Measurements from ENCODE around the gene SORL1-AS1.
A peak's percentile ranks its signal among the peaks of the same experiment; 100 is the strongest.

SORL1-AS1 gene

DNA sequence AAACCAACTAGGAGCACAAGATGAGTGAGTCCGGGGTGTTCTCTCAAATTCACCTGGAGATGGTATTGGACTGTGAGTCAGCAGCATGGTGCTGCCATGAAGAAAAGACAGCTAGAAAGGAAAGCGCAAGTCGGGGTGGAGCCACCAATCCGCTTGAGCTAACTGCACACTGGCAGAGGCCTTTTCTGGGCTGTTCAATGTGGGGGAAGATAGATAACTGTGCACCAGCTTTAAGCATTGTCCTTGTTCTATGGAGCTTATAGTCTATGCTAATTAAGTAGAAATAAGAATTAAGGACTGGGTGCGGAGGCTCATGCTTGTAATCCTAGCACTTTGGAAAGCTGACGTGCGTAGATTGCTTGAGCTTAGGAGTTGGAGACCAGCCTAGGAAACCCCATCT lies 21.9 kb upstream of the SORL1-AS1 start:
- no peak for DNase-seq

- no peak for DNase-seq
Observed at GRCh38 chr11:121473064-121473777, 20.5 kb upstream of the SORL1-AS1 start.

DNA sequence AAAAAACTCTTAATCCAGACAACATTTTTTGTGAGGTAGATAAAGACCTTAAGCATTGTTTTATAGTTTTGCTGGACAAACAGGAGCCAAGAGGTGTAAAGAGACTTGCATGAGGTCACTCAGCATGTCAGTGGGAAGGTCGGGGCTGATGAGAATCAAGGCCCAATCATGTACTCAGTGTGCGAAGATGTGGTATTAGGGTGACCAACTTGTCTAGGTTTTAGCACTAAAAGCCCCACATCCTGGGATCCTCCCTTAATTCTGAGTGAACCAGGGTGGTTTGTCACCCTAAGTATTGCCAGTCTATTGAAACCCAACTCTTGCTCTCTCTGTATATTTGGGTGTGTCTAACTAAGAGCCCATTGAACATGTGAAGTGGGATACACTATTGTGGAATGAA lies 19.5 kb upstream of the SORL1-AS1 start:
- no peak for DNase-seq

GRCh38 chr11:121471167-121471566 lies 18.4 kb upstream of the SORL1-AS1 start:
- DNase-seq, result no peak

GRCh38 chr11:121469910-121470309 lies 17.1 kb upstream of the SORL1-AS1 start:
- no peak for DNase-seq

DNA sequence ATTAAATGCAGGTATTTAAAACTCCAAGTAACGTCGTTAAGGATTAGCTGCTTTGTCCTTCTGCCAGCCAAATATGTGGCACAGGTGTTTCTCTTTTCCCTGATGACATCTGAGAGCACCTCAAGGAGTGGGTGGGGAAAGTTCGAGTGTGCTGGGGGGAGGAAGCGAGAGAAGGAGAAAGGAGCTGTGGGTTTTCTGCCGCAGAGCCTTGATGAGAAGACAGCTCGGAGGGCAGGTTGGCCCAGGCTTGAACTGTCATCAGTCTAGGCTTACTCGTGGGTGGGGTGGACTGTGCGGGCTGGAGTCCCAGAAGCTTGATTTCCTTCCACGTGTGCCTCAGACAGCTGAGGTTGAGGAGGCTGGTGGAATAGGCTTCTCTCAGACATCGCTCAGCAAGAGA lies 15.2 kb upstream of the SORL1-AS1 start:
- peak; percentile 64 to 66 for DNase-seq

- DNase-seq, result no peak
Observed at GRCh38 chr11:121467471-121467870, 14.7 kb upstream of the SORL1-AS1 start.

DNA sequence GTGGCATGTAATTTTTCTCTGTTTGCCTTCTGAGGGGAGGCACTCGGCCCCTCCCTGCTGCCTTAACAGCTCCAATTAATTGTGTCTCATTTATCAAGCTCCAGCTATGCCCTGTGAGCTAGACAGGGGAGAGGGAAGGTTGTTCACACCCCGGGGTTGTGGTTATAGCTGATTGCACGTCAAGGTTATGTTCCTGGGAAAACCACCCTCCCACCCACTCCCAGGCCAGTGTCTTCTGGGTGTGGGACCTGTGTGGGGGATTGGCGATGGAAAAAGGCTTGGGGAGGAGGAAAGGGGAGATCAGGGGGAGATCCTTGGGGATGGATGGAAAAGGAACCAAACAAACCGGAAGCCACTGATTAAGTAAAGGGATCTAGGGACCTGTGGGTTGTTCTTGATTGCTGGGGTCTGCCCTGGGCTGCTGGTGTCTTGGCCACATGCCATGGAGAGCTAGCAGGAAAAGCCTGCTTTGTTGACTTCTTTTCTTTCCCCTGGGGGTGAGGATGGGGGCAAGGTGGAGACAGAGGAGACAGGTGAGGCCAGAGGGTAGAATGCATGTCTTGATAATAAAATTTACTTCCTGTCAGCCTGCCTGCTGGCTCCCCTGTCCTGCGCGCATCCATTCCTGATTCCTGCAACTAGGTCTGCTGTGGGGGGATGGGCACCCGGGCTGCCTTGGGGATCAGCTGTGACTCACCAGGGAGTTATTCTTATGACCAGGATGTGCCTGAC lies 13.5 kb upstream of the SORL1-AS1 start:
- DNase-seq, result peak in 1 of 2 donors; percentile 47

GRCh38 chr11:121465709-121466062 lies 12.9 kb upstream of the SORL1-AS1 start:
- no peak for DNase-seq

GRCh38 chr11:121464352-121464946 lies 11.7 kb upstream of the SORL1-AS1 start:
- DNase-seq, result peak; percentile 67 to 70

- no peak for DNase-seq
Observed at GRCh38 chr11:121463689-121464335, 11.0 kb upstream of the SORL1-AS1 start.

DNA sequence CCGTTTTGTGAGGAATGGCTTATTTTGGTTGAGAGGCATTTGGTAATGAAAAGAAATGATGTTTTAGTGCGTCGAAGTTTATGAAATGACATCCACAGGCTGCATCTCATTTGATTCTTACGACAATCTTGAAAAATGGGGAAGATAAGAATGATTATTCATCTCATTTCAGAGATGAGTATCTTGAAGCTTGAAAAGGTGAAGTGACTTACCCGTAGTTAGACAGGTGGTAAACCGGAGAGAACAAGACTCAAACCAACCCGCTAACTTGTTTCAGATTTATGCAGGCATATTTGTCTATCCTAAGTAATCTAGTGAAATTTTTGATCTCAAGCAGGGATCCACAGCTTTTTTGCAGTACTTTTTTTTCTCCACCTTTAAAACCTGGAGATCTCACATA lies 9.1 kb upstream of the SORL1-AS1 start:
- DNase-seq, result no peak

- DNase-seq, result no peak
Observed at GRCh38 chr11:121460941-121461514, 8.3 kb upstream of the SORL1-AS1 start.

GRCh38 chr11:121459413-121460017 lies 6.7 kb upstream of the SORL1-AS1 start:
- DNase-seq, result no peak

DNA sequence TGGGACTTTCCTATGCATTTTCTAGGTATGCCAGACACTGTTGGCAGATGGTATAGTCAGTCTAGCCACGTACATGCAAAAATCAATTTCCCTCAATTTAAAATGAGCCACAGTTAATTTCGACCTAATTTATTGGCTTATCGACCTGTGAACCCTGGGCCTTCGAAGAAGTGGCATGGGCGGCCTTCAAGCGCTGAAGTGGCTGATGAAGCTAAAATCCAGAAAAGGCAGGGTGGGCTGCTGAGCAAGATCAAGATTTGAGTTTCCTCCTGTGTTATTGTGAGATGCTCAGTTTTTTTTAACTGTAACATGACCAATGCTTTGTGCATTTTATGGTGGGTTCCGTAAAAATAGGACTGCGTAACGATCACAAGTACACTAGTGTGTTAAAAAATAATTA lies 5.8 kb upstream of the SORL1-AS1 start:
- no peak for DNase-seq

- no peak for DNase-seq
Observed at GRCh38 chr11:121456816-121457431, 4.2 kb upstream of the SORL1-AS1 start.

DNA sequence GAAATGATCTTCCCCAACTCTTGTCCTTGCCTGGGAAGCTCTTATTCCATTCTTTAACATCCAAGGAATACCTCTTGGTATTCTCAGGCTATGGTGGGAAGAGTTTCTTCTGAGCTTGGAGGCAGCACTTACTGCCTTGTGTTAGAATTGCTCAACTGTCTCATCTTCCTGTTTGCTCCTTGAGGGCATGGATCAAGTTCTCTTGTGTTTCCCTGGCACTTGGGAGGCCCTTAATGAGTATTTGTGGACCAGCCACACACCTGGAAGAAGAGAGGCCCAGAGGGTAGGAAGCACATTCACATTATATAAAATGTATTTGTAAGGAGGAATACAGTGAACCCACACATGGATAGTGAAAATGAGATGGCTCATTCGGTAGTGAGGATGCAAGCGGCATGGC lies 3.4 kb upstream of the SORL1-AS1 start:
- no peak for DNase-seq

DNA sequence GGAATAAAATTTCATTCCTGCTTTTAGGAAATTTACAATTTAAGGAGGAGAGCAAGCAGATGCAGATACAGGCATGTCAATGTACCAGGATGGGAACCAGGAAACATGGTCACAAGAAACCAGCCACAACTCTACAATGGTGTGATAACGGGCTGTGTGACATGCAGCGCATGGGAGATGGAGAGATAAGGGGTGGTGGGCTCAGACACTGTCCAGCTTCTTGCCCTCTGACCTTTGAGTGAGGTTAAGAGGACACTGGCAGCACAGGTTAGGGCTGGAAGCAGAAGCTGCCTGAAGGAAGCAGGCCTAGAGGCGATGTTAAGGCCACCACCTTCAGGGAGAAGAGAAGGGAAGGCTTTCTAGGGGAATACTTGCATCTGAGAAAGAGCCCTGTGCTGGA lies 2.3 kb upstream of the SORL1-AS1 start:
- no peak for DNase-seq

- DNase-seq, result no peak
Observed at GRCh38 chr11:121453589-121454299, 977 bp upstream of the SORL1-AS1 start.

DNA sequence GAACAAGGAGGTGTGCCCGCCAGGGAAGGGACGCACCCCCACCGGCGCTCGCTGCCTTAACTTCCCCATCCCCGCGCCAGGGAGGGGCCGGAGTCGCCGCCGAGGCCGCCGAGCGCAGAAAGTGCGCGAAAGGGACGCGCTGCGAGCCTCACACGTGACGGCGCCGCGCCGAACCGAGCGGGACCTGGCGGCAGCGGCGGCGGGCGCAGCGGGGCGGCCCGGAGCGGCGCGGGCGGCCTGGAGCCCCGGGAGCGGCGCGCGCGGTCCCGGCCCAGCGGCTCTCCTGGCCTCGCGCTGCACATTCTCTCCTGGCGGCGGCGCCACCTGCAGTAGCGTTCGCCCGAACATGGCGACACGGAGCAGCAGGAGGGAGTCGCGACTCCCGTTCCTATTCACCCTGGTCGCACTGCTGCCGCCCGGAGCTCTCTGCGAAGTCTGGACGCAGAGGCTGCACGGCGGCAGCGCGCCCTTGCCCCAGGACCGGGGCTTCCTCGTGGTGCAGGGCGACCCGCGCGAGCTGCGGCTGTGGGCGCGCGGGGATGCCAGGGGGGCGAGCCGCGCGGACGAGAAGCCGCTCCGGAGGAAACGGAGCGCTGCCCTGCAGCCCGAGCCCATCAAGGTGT lies 670 bp downstream of the SORL1-AS1 start, which contains the start of gene SORL1:
SORL1 (plus strand) TSS at position 329 of the 623 bp plus-strand sequence; CDS start at position 347, 18 bp downstream.
- DNase-seq, result peak; percentile 62 to 69

Measured in stimulated activated CD4-positive, alpha-beta T cell treated with anti-CD3 and anti-CD28 coated beads, Interleukin-2, amount 100 ng/mL, for 48 hours (primary cell).